Bronchial epithelial cell (primary cell): ENCODE data around the gene MTA1. TPM values are rescaled to one million over a fixed set of nuclear protein-coding genes. Genes with fewer than 3 reads are reported as not detected.
A peak's percentile ranks its signal among the peaks of the same experiment; 100 is the strongest.

Experiments
- DNase-seq: peaks from one replicate; pipeline ENCODE4 v3.0.0-alpha.2; 2010; ENCODE audit warnings: low read depth
- FAIRE-seq: peaks from 2 replicates; lab custom pipeline; 2011; peaks lifted over from hg19 to GRCh38; lab: Jason Lieb, UNC
- H3K27me3 ChIP-seq: 2 replicates; pipeline ENCODE4 v1.5.1; 2011; ENCODE audit warnings: low read length; ENCODE audit not compliant: control insufficient read depth, insufficient read depth
- H3K36me3 ChIP-seq: 2 replicates; pipeline ENCODE4 v1.5.1; 2011; ENCODE audit warnings: low read length; ENCODE audit not compliant: control insufficient read depth, insufficient read depth
- H3K4me3 ChIP-seq: 2 replicates; pipeline ENCODE4 v1.5.1; 2011; ENCODE audit warnings: mild to moderate bottlenecking, low read depth, low read length, control low read depth
- CTCF ChIP-seq: IDR thresholded peaks from 2 replicates; pipeline ENCODE4 v1.5.1; 2011; ENCODE audit warnings: mild to moderate bottlenecking, moderate library complexity, low read length, control low read depth, inconsistent platforms; ENCODE audit not compliant: insufficient read depth, severe bottlenecking
- total RNA-seq: library from RNA; depleted of rRNA; stranded (reverse); fragments of >200 nt; gene quantifications from 2 replicates; pipeline ENCODE4 v1.2.1, GENCODE V29; 2014

The MTA1 gene
- total RNA-seq, 1 donor from 2014 or later = 25.5 TPM

GRCh38 chr14:105414456-105415371 is 4.9 kb upstream of the MTA1 start:
- DNase-seq = peak; percentile 9
- peak overlapping the region; percentile 43 for H3K4me3 ChIP-seq
- FAIRE-seq = no peak
- H3K27me3 ChIP-seq = peaks cover 5% of the 10 kb centered on the region
- no peaks in the 10 kb centered on the region for H3K36me3 ChIP-seq
- TF ChIP-seq CTCF = peak; percentile 66

- peak overlapping the region; percentile 43 for H3K4me3 ChIP-seq
- no peaks in the 10 kb centered on the region for H3K36me3 ChIP-seq
- FAIRE-seq (no peak), DNase-seq (no peak)
- no peak for TF ChIP-seq CTCF
- no peaks in the 10 kb centered on the region for H3K27me3 ChIP-seq
Observed at GRCh38 chr14:105415481-105416428, 3.9 kb upstream of the MTA1 start.

- Histone ChIP-seq H3K27me3 (no peaks in the 10 kb centered on the region), H3K4me3 (no peak overlapping the region), H3K36me3 (no peaks in the 10 kb centered on the region)
- FAIRE-seq (no peak), DNase-seq (no peak)
- no peak for TF ChIP-seq CTCF
Observed at GRCh38 chr14:105416671-105417070, 3.0 kb upstream of the MTA1 start.

- Histone ChIP-seq H3K27me3 (no peaks in the 10 kb centered on the region), H3K4me3 (no peak overlapping the region), H3K36me3 (no peaks in the 10 kb centered on the region)
- DNase-seq (no peak), FAIRE-seq (no peak)
- TF ChIP-seq CTCF = no peak
Observed at GRCh38 chr14:105417690-105418121, 1.9 kb upstream of the MTA1 start.

- TF ChIP-seq CTCF = no peak
- Histone ChIP-seq H3K4me3 (peak overlapping the region; percentile 65), H3K36me3 (no peaks in the 10 kb centered on the region), H3K27me3 (no peaks in the 10 kb centered on the region)
- FAIRE-seq (no peak), DNase-seq (no peak)
Observed at GRCh38 chr14:105418269-105419194, 1.1 kb upstream of the MTA1 start.
